GM12878 (cell line): Measurements from ENCODE around the gene PAM16. TPM values are rescaled to one million over a fixed set of nuclear protein-coding genes. Genes with fewer than 3 reads are reported as not detected.

Experiments used
- ATAC-seq: fragments of 200-7000 bp; cut with Tn5 transposase; 3 replicates; pipeline ENCODE4 v1.9.1; 2020; ENCODE audit warnings: mild to moderate bottlenecking, moderate library complexity
- BruUV-seq: library from RNA; stranded (reverse); fragments of 400-500 nt; replicated peaks from 2 replicates; lab custom pipeline; 2021; lab: Mats Ljungman, UMichigan
- CTCF ChIA-PET: fragments of 300-600 bp; sonication (Branson Sonifier 250); formaldehyde crosslinking; extraction: SDS; loops from one replicate; lab custom pipeline; 2021; ENCODE audit warnings: inconsistent platforms; lab: Yijun Ruan, JAX
- POLR2A ChIA-PET: fragments of 350-600 bp; formaldehyde crosslinking; extraction: SDS; loops from one replicate; lab custom pipeline; 2021; ENCODE audit warnings: inconsistent platforms; lab: Charles Lee
- RAD21 ChIA-PET: fragments of 300-600 bp; sonication (Branson Sonifier 250); formaldehyde crosslinking; loops from one replicate; lab custom pipeline; 2023; ENCODE audit warnings: antibody characterized with exemption; ENCODE audit not compliant: unreplicated experiment; lab: Charles Lee
- SMC1A ChIA-PET: fragments of 300-600 bp; sonication (Branson Sonifier 250); formaldehyde crosslinking; loops from one replicate; lab custom pipeline; 2023; ENCODE audit not compliant: unreplicated experiment, uncharacterized antibody; lab: Charles Lee
- DNase-seq: peaks from one replicate; pipeline ENCODE4 v3.0.0-alpha.2; 2011; ENCODE audit warnings: low read depth, low spot score
- FAIRE-seq: peaks from 3 replicates; lab custom pipeline; 2011; peaks lifted over from hg19 to GRCh38; lab: Jason Lieb, UNC
- H2AFZ ChIP-seq: 2 replicates; pipeline ENCODE4 v1.6.0; 2011; ENCODE audit warnings: low read depth, low read length, control low read depth; ENCODE audit not compliant: control insufficient read depth
- H3K27ac ChIP-seq: 2 replicates; pipeline ENCODE4 v1.5.1; 2011; ENCODE audit warnings: control low read depth; ENCODE audit not compliant: control insufficient read depth, insufficient read depth
- H3K27me3 ChIP-seq, 2 experiments: replicated peaks in 1 of 2; 2 replicates each; pipeline versions ENCODE4 v1.6.0 to v1.6.1; 2011; ENCODE audit warnings: low read length in 1 of 2; ENCODE audit not compliant: control insufficient read depth in 2 of 2, insufficient read depth in 2 of 2
- H3K36me3 ChIP-seq, 2 experiments: 2 replicates each; pipeline ENCODE4 v1.5.1; 2011; ENCODE audit warnings: low read length in 1 of 2; ENCODE audit not compliant: control insufficient read depth in 2 of 2, insufficient read depth in 2 of 2
- H3K4me1 ChIP-seq: 2 replicates; pipeline ENCODE4 v1.6.1; 2011; ENCODE audit warnings: mild to moderate bottlenecking, low read length, moderate library complexity, mixed read lengths; ENCODE audit not compliant: control insufficient read depth, insufficient read depth
- H3K4me2 ChIP-seq: 2 replicates; pipeline ENCODE4 v1.6.0; 2011; ENCODE audit warnings: control low read depth; ENCODE audit not compliant: control insufficient read depth, insufficient read depth
- H3K4me3 ChIP-seq: fragments of 200-600 bp; sonication (generic); 2 replicates; pipeline ENCODE4 v1.5.1; 2016
- H3K79me2 ChIP-seq: 2 replicates; pipeline ENCODE4 v1.6.0; 2011; ENCODE audit warnings: low read length; ENCODE audit not compliant: control insufficient read depth, insufficient read depth
- H3K9ac ChIP-seq: 2 replicates; pipeline ENCODE4 v1.8.0; 2011; ENCODE audit warnings: low read length, control low read depth, mixed read lengths; ENCODE audit not compliant: control insufficient read depth, insufficient read depth
- H3K9me3 ChIP-seq: replicated peaks from 3 replicates; pipeline ENCODE4 v1.5.1; 2011; ENCODE audit warnings: mild to moderate bottlenecking, low read length; ENCODE audit not compliant: control insufficient read depth, insufficient read depth
- H4K20me1 ChIP-seq: 2 replicates; pipeline ENCODE4 v1.6.0; 2011; ENCODE audit not compliant: control insufficient read depth, insufficient read depth
- FOXM1 ChIP-seq: IDR thresholded peaks from 2 replicates; pipeline ENCODE4 v1.6.1; 2012; ENCODE audit warnings: low read depth, mild to moderate bottlenecking, inconsistent platforms, low read length, moderate library complexity
- POU2F2 ChIP-seq: IDR thresholded peaks from 3 replicates; pipeline ENCODE4 v1.6.1; 2011; ENCODE audit warnings: low read depth, mild to moderate bottlenecking, low read length, borderline replicate concordance
- WGBS: methylation state at CpG from one replicate; pipeline ENCODE4 v1.1.6; 2016; ENCODE audit warnings: low lambda C conversion rate; ENCODE audit not compliant: insufficient replicate concordance, insufficient coverage; ENCODE audit errors: missing lambda C conversion rate; 5-methylcytosine and 5-hydroxymethylcytosine counted together
- in situ Hi-C: fragments of 300-500 bp; cut with MboI; formaldehyde crosslinking; loops from 9 replicates; pipeline ENCODE4 v1.14.3; 2018; ENCODE audit warnings: mixed read lengths
- intact Hi-C: fragments of 100-400 bp; cut with micrococcal nuclease; formaldehyde crosslinking; loops from one replicate; pipeline ENCODE4 v1.14.2; 2022; ENCODE audit not compliant: unreplicated experiment
- polyA plus RNA-seq, 11 experiments: library from polyadenylated mRNA; depleted of rRNA in 4 of 11; unstranded in 6 of 11; stranded (reverse) in 5 of 11; fragments of >200 nt; fragmentation: Nextera tagmentation in 4 of 11; fragmentation: Illumina TruSeq in 1 of 11; extraction: Ambion mirVana in 4 of 11; extraction: Trizol in 1 of 11; gene quantifications; 1 replicate in 1 of 11; 2 replicates in 10 of 11; pipeline versions ENCODE4 v1.2.1 to v1.2.3, GENCODE V29; 2011 to 2016; ENCODE audit warnings: inconsistent platforms in 2 of 11, missing spikeins in 2 of 11, low read depth in 1 of 11
- total RNA-seq, 4 experiments: library from RNA; depleted of rRNA in 3 of 4; stranded (reverse); fragments of >200 nt in 3 of 4; fragmentation: Illumina TruSeq in 1 of 4; extraction: Trizol in 1 of 4; gene quantifications; 2 replicates each; pipeline versions ENCODE4 v1.2.1 to v1.2.3, GENCODE V29; 2013 to 2021
- TF ChIP-seq, protein P1 (sequence below): fragments of 450-650 bp; IDR thresholded peaks from 2 replicates; pipeline ENCODE4 v1.6.1; 2017; ENCODE audit warnings: low read depth, mild to moderate bottlenecking, moderate library complexity
- TF ChIP-seq, protein P2 (sequence below): fragments of 450-650 bp; IDR thresholded peaks from 2 replicates; pipeline ENCODE4 v1.6.1; 2018; ENCODE audit warnings: borderline replicate concordance, mild to moderate bottlenecking; ENCODE audit not compliant: partially characterized antibody

The PAM16 gene
- total and polyA plus RNA-seq, 10 of the 15 experiments (the other 5 are each of a cell fraction or from before 2014, with no cell fraction given): 18.5 to 94.3 (median 51.5) TPM

DNA sequence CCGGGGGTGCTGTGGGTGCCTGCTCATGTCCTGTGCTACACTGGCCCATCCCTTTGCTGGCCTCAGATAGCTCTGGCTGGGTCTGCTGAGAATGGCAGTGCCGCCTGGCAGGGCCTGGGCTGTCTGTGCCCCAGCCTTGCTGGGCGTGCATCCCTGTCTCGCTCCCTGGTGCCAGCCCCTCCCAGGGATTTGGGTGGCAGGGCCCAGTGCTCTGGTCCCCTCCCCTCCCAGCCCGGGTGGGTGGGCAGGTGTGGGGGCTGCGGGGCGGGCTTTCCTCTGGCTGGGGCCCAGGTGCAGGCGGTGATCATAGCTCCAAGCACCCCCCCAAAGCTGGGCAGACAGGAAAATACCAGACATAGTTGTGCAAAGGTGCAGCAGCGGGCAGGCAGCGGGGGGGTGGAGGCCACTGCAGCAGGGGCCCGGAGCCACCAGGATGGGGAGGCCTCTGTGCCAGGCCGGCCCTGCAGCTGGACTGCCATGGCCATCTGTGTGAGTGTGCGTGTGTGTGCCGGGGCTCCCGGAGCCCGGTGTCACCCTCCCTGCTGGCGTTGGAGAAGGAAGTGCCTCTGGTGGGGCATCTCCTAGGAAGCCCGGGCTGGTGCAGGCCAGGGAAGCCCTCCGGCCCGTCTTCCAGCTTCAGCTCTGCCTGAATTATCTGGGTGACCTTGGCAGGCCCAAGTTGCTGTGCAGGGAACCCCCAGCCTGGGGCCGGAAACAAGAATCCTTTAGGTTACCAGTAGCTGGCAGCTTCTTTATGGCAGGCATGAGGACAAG is 27.9 kb downstream of the PAM16 start:
- no peak for FAIRE-seq
- H3K4me3 ChIP-seq: no peak overlapping the region
- peaks cover 14% of the 10 kb centered on the region for H3K4me1 ChIP-seq
- no TSS peak for BruUV-seq
- H3K9me3 ChIP-seq: no peaks in the 10 kb centered on the region
- no peak for ATAC-seq
- no peak overlapping the region for H3K9ac ChIP-seq
- no peaks in the 10 kb centered on the region for H3K27me3 ChIP-seq
- no peaks in the 10 kb centered on the region for H3K36me3 ChIP-seq
- no peak for DNase-seq
- POLR2A ChIA-PET: no interaction called here
- in situ Hi-C loops: no loop called here
- H2AFZ ChIP-seq: no peak overlapping the region
- no peaks in the 10 kb centered on the region for H3K79me2 ChIP-seq
- no peak overlapping the region for H3K4me2 ChIP-seq
- TF ChIP-seq, protein P1, sequence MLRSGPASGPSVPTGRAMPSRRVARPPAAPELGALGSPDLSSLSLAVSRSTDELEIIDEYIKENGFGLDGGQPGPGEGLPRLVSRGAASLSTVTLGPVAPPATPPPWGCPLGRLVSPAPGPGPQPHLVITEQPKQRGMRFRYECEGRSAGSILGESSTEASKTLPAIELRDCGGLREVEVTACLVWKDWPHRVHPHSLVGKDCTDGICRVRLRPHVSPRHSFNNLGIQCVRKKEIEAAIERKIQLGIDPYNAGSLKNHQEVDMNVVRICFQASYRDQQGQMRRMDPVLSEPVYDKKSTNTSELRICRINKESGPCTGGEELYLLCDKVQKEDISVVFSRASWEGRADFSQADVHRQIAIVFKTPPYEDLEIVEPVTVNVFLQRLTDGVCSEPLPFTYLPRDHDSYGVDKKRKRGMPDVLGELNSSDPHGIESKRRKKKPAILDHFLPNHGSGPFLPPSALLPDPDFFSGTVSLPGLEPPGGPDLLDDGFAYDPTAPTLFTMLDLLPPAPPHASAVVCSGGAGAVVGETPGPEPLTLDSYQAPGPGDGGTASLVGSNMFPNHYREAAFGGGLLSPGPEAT: no peak
- TF ChIP-seq POU2F2 (no peak), FOXM1 (no peak)
- TF ChIP-seq, protein P2, sequence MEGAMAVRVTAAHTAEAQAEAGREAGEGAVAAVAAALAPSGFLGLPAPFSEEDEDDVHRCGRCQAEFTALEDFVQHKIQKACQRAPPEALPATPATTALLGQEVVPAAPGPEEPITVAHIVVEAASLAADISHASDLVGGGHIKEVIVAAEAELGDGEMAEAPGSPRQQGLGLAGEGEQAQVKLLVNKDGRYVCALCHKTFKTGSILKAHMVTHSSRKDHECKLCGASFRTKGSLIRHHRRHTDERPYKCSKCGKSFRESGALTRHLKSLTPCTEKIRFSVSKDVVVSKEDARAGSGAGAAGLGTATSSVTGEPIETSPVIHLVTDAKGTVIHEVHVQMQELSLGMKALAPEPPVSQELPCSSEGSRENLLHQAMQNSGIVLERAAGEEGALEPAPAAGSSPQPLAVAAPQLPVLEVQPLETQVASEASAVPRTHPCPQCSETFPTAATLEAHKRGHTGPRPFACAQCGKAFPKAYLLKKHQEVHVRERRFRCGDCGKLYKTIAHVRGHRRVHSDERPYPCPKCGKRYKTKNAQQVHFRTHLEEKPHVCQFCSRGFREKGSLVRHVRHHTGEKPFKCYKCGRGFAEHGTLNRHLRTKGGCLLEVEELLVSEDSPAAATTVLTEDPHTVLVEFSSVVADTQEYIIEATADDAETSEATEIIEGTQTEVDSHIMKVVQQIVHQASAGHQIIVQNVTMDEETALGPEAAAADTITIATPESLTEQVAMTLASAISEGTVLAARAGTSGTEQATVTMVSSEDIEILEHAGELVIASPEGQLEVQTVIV: no peak
- TF ChIP-seq, all 136 proteins: peak for 0
- WGBS: 61% methylated on average over 21 of the region's 21 CpGs
- ChIA-PET CTCF (interaction anchor here (0.9 to 12.1 kb wide), 4 partner anchors 9 to 70 kb away, joined by 3 to 145 read pairs (median 72); no protein-coding TSS in a partner anchor), RAD21 (no interaction called here), SMC1A (no interaction called here)
- intact Hi-C loops: no loop called here
- Histone ChIP-seq H4K20me1 (no peaks in the 10 kb centered on the region), H3K27ac (no peak overlapping the region)
